Brain pericyte (primary cell): ENCODE results near the gene WBP1L.
"Not testable (repeated sequence)": the region's sequence is repeated elsewhere in the genome, so short reads cannot be mapped to it uniquely, and the experiment has no call there.

ENCODE experiments used
- DNase-seq: peaks from one replicate; pipeline ENCODE4 v3.0.0-alpha.2; 2012; ENCODE audit warnings: low read depth, low spot score

The WBP1L gene

DNA sequence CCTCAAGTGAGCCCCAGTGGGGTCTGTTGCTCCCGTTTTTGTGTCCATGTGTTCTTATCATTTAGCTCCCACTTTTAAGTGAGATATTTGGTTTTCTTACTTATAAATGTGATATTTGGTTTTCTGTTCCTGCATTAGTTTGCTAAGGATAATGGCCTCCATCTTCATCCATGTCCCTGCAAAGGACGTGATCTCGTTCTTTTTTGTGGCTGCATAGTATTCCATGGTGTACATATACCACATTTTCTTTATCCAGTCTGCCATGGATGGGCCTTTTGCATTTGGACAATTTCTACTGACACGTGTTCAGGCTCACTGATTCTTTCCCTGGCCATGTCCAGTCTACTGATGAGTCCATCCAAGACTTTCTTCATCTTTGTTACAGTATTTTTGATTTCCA, 19.8 kb upstream of the WBP1L start:
- DNase-seq: no peak

DNA sequence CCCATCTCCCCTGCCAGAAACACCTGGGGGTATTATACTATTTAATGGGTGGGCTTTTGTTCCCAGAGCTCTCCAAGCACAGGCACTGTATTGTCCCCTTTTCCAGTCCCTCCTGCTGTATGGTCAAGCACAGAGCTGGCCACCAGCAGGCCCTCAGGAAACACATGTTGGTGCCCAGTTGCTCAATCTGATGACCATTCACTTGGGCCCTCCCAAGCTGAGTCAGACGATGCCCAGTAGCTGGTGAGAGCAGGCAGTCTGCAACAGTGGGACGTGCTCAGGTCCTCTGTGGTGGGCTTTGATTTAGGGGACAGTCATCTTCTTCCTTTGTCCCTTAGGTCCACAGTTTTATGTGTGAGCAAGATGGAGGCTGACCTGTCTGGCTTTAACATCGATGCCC, 17.5 kb upstream of the WBP1L start:
- no peak for DNase-seq

DNA sequence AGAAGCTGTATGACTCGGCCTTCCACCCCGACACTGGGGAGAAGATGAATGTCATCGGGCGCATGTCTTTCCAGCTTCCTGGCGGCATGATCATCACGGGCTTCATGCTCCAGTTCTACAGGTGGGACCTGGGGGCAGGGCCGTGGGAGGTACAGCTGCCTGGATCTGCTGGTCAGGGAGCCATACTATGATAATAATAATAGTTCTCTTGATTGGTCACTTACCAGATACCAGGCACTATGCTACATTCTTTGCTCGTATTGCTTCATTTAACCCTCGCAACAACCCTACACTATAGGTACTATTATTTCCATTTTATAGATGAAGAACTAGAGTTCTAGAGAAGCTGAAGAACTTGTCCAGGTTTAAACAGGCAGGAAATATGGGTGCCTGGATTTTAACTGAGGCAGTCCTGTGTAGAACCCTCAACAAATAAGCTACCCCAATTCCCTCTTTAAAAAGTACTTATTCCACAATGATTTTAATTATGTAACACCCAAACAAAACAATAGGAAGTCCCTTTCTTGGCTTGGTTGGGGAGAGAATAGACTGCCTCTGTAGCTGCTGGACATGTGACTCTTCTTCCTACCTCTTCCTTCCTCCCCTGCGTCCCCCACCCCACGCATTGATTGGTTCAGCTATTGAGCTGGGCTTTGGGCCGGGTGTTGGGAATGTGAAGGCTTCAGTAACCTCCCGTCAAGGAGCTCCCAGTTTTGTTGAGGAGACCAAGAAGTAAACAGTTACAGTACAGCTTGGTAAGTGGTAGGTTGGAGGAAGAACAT, 16.5 kb upstream of the WBP1L start:
- DNase-seq: no peak

DNA sequence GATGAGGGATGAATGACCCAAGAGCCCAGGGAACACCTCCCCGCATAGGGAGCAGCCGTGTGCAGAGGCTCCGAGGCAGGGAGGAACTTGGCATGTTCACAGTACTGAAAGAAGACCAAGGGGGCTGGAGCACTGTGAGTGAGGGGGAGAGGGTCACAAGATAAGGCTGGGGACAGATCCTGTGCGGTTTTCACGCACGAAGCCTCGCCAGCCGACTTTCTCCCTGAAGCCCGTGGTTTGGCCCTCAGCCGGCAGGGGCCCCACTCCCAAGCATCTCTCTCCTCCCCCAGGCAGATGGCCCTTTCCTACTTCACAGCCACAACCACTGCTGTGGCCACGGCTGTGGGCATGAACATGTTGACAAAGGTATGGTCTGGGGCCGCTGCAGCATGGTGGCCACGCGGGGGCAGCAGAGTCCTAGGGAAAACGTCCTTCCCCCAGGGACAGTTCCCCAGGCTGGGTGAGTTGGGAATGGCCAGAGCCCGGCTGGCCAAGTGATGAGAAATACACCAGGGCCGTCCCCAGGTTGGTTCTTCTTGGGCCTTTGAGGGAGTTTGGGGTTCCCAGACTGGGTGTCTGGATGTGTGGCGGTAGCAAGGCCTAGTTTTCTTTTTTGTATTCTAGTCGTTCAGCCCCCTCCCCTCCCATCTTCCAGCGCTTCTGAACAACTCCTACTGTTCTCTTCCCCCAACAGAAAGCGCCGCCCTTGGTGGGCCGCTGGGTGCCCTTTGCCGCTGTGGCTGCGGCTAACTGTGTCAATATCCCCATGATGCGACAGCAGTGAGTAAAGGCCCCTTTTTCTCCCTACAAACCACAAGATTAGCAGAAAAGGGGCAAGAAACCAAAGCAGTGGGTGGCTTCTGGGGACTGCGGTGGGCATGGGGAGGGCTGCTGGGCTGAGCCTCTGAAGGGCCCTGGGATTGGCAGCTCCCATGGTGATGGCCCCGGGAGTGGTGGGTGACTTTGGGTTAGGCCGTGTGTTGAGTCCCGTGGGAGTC, 14.4 kb upstream of the WBP1L start:
- no peak for DNase-seq

DNA sequence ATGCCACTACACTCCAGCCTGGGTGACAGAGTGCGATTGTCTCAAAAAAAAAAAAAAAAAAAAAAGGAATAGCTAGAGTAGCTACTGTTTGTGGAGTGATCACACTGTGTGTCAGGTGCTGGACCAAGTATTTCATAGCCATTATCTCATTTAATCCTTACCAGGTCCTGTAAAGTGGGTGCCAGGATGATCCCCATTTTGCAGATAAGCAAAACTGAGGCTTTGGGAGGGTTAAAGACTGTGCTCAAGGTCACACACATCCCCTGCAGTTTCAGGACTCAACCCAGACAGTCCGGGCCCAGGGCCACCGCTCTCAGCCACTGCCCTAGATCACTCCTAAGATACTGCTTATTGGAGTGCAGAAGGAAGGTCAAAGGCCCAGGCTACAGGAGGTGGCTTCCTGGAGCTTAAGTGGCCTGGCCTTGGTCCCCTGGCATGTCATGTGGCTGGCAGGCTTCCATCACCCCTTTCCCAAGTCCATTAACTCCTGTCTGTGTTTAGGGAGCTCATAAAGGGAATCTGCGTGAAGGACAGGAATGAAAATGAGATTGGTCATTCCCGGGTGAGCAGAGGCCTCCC, 12.4 kb upstream of the WBP1L start:
- DNase-seq: no peak

DNA sequence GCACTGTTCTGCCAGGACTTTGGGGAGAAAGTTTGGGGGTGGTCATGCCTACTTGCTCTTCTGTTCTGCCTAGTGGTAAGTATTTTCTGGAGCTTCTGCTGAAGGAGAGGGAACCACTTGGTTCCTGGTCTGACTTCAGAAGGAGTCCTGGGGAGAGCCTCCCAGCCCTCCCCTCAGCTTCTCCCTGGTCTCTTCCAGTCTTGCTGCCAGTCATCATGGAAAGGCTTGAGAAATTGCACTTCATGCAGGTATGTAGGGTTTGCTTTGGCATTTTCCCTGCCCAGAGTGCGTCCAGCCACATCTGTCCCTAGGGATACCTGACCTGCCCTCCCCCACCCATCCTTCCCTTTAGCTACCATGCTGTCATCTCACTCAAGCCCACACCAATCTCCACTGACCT, 11.1 kb upstream of the WBP1L start:
- DNase-seq: no peak

DNA sequence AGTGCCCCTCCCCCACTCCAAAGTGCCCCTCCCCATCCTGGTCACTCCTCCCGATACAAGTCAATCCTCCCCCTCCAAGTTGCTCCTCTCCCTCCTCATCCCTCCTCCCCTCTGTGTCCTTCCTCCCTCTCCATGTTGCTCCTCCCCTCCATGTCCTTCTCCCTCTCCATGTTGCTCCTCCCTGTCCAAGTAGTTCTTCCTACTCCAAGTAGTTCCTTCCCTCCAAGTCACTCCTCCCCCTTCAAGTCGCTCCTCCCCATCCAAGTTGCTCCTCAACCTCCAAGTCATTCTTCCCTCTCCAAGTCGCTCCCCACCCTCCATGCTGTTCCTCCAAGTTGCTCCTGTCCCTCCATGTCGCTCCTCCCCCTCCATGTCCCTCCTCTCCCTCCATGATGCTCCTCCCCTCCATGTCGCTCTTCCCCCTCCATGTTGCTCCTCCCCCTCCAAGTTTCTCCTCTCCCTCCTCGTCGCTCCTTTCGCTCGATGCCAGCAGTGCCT, 8.6 kb upstream of the WBP1L start:
- no peak for DNase-seq

DNA sequence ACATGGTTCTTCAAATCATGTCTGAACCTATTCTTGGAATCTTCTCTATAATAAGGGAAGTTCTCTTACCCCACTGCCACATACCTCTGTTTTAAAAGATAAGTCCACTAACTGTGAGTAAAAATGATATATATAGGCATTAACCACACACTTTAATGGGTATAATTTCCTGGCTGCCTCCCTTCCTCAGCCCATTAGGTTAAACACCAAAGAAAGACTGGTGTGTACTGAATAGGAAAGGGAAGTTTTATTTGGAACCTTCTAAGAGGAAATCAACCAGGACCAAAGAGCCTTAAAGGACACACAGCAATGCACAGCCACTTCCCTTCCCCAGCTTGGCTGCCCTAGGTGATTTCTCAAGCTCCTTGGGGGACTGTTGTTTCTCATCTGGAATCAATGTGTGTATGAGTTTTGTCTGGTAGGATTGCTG, 5.0 kb upstream of the WBP1L start:
- no peak for DNase-seq

DNA sequence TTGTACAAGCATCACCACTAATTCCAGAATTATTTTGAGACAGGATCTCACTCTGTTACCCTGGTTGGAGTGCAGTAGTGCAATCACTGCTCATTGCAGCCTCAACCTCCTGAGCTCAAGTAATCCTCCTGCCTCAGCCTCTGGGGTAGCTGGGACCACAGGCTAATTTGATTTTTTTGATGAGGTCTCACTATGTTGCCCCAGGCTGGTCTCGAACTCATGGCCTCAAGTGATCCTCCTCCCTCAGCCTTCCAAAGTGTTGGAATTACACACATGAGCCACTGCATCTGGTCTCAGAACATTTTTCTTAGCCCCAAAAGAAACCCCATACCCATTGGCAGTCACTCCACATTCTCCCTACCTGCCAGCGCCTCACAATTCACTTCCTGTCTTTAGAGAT, 3.5 kb upstream of the WBP1L start:
- DNase-seq: no peak

DNA sequence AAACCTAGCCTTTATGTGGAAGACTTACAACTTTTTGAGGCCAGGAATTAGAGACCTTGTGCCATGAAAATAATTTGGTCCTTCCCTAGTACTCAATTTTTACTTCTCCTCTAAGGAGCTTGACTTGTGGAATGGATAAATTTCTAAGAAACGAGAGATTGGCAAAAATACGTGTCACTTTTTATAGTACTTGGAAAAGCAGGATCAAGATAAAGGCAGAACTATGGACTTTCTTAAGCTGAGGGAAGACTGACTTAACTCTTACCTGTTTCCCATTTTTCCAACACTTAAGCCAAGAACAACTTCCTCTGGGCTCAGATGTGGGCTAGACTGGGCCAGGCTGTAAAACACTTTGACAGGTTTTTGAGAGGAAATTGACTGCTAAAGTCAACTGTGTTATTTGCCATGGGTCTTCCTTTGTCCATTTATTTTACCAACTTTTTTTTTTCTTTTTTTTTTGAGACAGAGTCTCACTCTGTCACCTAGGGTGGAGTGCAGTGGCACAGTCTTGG, 2.0 kb upstream of the WBP1L start:
- DNase-seq: no peak

DNA sequence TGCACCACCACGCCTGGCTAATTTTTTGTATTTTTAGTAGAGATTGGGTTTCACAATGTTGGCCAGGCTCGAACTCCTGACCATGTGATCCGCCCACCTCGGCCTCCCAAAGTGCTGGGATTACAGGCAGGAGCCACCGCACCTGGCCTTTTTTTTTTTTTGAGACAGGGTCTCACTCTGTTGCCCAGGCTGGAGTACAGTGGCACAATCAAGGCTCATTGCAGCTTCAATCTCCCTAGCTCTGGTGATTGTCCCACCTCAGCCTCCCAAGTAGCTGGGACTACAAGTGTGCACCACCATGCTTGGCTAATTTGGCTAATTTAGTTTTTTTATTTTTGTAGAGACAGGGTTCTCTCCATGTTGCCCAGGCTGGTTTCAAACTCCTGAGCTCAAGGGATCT, 1.4 kb upstream of the WBP1L start:
- DNase-seq: not testable (repeated sequence)

DNA sequence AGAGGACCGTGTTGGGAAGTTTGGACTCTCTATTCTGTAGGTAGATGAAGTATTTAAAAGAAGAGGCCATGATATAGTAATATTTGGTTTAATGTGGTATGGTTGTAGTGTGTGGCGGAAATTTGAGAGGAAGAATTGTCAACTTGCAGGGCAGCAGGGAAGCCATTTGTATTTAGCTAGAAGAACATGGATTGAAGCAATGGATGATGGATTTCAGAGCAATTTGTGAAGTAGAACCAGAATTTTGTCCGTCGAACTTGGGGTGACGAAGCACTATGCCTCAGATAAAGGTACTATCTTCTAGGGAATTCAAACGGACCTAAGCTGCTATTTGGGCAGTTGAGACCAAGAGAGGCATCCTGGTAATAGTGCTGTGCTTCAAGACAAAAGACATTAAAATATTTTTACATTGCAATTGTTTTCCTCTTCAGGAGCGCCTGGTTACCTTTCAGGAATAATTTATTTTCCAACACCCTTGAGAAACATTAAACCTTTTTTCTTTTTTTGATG, 615 bp upstream of the WBP1L start:
- no peak for DNase-seq

DNA sequence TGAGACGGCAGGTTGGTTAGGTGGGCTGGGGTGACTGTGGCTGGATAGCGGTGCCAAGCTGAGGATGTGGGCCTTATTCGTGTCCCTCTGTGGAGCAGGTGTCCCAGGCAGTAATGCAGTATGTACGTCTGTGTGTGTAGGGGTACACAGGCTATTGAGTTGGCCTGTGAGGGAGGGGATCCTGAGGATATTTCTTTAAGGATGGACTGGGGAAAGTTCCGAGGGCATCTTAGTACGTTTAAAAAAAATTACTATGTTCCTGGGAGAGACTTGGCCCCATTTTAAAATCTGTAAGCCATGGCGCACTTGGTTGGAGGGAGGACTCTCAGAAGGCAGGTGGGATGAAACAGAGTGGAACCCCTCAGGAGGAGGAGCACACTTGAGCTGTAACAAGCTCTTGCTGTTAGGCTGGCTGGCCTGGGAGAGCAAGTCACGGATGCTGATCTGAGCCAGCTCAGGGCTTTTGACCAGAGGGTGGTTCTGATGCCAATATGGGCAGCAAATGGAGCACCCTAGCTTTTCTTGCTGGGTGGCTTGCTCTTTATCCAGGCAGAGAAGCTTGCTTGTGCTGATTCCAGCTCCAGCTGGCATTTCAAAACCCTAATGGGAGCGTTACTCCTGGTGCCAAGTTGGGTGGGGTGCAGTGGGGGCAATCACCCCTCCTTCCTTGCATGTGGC, 765 bp downstream of the WBP1L start:
- DNase-seq: no peak

DNA sequence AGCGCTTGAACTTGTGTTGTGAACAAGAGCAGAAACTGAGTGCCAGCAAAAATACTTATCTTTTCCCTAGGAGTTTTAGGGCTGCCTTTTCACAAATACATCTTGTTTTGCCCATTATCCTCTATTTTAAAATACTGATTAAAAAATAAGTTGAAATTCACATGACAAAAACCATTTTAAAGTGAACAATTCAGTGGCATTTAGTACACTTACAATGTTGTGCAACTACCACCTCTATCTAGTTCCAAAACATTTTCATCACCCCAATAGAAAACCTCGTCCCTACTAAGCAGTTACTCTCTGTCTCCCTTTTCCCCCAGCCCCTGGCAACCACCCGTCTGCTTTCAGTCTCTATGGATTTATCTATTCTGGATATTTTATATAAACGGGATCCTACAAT, 1.4 kb downstream of the WBP1L start:
- no peak for DNase-seq

DNA sequence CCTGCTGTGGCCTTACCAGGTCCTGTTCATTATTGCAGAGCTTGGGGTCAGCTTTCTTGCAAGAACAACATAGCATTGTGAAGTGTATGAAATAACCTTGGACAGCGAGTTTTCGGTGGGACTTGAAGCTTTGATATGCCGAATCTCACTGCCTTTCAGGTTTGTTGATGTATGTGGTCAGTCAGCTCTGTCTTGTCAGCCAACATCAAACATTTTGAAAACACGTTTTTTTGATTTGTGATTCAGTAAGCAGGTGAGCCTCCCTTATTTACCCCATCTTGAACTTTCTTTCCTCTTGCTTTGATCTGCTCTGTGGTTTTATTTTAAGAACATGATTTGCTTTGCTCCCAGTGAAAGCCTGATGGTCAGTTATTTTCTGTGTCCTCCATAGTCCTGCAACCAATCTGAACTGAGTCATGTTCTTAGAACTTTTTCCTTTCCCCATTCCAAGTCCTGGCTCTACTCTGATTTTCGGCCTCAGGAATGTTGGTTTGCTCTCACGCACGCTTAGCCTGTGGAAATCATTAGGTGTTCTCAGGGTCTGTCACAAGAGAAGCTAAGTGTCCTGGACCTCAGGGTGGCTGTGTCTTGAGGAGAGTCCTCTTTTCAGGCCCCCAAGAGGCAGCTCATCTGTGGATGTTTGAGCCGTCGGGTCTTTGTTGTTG, 8.7 kb downstream of the WBP1L start:
- no peak for DNase-seq

DNA sequence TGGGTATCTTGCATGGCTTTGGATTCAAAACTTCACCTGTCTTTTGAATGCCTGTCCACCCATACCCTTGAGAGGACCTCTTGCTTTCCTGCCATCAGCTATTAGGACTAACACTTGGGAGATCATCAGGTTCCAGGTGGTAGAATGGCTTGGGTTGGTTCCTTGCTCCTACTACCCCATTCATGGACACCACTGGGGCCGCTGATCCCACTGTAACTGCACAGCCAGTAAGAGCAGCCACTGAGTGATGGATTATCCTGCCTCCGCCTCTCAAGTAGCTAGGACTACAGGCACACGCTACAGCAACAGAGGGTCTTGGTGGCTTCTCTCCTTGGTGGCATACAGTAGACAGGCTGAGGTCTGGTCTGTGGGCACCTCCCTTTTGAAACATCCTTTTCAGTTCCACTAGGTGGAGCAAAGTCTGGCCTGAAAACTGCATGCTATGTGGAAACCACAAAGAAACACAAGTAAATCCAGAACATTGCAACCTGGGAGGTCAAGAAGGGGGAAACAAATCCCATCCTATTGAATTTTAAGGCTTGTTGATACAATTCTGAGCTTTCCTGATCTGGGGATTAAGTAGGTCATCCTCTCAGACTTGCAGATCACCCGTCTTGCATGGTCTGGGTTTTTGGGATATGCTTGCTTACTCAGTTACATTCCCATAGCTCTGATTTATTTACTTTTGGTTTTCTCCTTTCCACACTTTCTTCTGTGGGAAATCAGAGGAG, 9.4 kb downstream of the WBP1L start:
- peak; percentile 47 for DNase-seq

DNA sequence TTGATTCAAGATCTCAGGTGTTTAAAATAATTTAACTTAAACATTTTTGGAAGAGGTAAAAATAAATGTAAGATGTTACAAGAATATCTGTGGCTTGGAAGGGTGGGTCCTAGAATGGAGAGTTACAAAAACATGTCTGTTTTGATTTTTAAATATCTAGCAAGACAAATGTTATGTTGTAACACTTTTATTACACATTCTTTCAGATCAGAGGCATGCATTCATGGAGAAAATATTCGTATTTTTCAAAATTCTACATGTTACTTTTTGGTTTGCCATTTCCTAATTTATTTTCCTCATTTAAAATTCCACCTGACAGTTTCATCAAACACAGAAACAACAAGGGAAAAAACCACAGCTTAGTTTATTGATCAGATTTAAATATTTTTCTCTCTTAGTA, 10.0 kb downstream of the WBP1L start:
- no peak for DNase-seq

DNA sequence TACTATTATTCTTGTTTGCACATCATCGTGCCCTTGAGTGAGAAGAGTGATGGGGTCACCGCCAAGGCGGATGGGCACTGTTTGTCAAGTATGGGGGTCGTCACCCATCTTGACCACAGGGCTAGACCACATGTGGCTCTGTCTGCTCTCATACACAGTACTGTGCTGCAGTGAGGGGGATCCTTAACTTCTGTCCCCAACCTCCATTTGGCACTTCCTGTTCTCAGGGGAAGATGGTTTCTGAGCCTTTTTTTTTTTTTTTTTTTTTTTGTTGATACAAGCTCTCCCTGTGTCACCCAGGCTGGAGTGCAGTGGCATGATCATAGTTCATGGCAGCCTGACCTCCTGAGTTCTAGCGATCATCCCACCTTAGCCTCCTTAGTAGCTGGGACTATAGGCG, 13.6 kb downstream of the WBP1L start:
- DNase-seq: no peak

DNA sequence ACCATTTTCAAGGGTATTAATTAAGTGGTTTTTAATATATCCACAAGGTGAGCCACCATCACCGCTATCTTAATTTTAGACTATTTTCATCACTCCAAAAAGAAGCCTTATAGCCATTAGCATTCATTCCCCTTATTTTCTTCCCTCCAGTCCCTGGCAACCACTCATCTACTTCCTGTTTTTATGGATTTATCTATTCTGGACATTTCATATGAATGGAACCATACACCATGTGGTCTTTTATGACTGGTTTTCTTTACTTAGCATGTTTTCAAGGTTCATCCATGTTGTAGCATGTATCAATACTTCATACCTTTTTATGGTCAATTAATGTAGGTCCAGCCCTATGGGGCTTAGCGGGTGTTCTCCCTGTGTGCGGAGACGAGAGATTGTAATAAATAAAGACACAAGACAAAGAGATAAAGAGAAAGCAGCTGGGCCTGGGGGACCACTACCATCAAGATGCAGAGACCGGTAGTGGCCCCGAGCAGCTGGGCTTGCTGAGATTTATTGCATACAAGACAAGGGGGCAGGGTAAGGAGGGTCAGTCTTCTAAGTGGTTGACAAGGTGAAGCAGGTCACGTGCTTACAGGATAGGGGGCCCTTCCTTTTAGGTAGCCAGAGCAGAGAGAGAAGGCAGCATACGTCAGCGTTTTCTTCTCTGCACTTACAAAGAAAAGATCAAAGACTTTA, 14.6 kb downstream of the WBP1L start:
- DNase-seq: no peak
